NCI-H69 (cell line): ENCODE data around the gene RGL2.
"Not testable (repeated sequence)": the region's sequence is repeated elsewhere in the genome, so short reads cannot be mapped to it uniquely, and the experiment has no call there.

Source experiments
- DNase-seq: peaks from one replicate; lab custom pipeline; 2025; lab: John Stamatoyannopoulos, UW

The RGL2 gene, protein sequence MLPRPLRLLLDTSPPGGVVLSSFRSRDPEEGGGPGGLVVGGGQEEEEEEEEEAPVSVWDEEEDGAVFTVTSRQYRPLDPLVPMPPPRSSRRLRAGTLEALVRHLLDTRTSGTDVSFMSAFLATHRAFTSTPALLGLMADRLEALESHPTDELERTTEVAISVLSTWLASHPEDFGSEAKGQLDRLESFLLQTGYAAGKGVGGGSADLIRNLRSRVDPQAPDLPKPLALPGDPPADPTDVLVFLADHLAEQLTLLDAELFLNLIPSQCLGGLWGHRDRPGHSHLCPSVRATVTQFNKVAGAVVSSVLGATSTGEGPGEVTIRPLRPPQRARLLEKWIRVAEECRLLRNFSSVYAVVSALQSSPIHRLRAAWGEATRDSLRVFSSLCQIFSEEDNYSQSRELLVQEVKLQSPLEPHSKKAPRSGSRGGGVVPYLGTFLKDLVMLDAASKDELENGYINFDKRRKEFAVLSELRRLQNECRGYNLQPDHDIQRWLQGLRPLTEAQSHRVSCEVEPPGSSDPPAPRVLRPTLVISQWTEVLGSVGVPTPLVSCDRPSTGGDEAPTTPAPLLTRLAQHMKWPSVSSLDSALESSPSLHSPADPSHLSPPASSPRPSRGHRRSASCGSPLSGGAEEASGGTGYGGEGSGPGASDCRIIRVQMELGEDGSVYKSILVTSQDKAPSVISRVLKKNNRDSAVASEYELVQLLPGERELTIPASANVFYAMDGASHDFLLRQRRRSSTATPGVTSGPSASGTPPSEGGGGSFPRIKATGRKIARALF

GRCh38 chr6:33298773-33299236 lies at the start of gene RGL2:
Gene RGL2 (minus strand): TSS chr6:33298942. CDS start chr6:33298610, 332 bp downstream.
- DNase-seq: peak; percentile 90

DNA sequence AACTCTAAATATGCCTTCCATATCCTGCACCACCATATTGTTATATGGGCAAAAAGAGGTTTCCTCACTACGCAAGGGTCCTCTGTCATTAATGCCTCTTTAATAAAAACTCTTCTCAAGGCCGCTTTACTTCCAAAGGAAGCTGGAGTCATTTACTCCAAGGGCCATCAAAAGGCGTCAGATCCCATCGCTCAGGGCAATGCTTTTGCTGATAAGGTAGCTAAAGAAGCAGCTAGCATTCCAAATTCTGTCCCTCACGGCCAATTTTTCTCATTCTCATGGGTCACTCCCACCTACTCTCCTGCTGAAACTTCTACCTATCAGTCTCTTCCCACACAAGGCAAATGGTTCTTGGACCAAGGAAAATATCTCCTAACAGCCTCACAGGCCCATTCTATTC lies 49.1 kb upstream of the RGL2 start:
- DNase-seq: no peak

- DNase-seq: not testable (repeated sequence)
Measured at GRCh38 chr6:33346972-33347371, 48.2 kb upstream of the RGL2 start.

GRCh38 chr6:33344701-33345697 lies 46.3 kb upstream of the RGL2 start:
- DNase-seq: peak; percentile 86

DNA sequence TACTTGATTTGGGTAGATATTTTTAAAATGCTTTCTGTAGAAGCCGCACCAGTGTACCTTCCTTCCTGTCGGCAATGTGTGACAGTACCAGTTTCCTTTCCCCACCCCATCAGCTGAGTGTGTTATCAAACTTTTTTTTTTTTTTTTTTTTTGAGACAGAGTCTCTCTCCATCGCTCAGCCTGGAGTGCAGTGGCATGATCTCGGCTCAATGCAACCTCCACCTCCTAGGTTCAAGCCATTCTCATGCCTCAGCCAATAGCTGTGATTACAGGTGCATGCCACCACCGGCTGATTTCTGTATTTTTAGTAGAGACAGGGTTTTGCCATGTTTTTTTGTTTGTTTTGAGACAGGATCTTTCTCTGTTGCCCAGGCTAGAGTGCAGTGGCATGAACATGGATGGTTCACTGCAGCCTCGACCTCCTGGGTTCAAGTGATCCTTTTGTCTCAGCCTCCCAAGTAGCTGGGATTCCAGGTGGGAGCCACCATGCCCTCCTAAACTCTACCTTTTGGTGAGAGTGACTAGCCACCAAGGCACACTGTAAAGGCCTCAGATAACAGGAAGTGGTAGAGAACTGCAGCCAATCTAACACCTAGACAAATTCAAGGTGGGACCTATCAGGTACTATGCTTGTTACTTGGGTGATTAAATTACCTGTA lies 45.3 kb upstream of the RGL2 start:
- DNase-seq: no peak

GRCh38 chr6:33343606-33343952 lies 44.8 kb upstream of the RGL2 start:
- DNase-seq: not testable (repeated sequence)

DNA sequence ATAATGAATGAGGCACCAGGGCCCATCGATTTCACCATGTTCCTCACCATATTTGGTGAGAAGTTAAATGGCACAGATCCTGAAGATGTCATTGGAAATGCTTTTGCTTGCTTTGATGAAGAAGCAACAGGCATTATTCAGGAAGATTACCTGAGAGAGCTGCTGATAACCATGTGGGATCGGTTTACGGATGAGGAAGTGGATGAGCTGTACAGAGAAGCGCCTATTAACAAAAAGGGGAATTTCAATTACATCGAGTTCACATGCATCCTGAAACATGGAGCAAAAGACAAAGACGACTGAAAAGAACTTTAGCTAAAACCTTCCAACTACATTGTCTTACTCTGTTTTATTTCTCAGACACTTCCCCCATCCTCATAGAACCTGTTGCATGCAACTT lies 40.5 kb upstream of the RGL2 start:
- no peak for DNase-seq

GRCh38 chr6:33336495-33336894 lies 37.8 kb upstream of the RGL2 start:
- no peak for DNase-seq

DNA sequence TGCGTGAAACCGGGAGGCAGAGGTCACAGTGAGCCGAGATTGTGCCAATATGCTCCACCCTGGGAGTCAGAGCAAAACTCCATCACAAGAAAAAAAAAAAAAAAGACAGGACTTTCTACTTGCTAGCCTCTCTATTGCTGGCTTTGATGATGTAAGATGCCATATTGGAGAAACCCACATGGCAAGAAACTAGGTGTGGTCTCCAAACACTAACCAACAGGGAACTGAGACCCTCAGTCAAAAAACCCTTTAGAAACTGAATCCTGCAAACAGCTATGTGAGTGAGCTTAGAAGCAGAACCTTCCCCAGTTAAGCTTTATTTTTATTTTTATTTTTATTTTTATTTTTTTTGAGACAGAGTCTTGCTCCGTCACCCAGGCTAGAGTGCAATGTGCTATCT lies 37.2 kb upstream of the RGL2 start:
- DNase-seq: no peak

GRCh38 chr6:33333666-33334065 lies 34.9 kb upstream of the RGL2 start:
- no peak for DNase-seq

GRCh38 chr6:33330736-33331135 lies 32.0 kb upstream of the RGL2 start:
- no peak for DNase-seq

DNA sequence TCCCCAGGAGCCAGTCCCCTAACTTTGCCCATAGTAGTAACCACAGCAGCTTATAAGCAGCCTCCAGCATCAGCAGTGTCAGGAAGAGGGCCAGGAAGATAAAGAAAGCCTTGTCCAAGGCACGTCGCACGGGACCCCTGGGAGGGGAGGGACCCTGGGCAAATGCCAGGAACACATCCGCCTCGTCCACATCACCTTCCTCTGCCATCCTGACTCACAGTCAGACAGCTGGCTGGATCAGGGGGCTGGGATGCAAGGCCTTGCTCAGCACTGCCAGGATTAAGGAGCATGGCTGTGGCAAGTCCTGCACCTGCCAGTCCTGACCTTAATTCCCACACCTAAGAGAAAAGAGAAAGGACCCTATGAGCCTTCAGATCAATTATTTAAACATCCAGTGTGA lies 30.3 kb upstream of the RGL2 start:
- no peak for DNase-seq

- no peak for DNase-seq
Measured at GRCh38 chr6:33324125-33324524, 25.4 kb upstream of the RGL2 start.

DNA sequence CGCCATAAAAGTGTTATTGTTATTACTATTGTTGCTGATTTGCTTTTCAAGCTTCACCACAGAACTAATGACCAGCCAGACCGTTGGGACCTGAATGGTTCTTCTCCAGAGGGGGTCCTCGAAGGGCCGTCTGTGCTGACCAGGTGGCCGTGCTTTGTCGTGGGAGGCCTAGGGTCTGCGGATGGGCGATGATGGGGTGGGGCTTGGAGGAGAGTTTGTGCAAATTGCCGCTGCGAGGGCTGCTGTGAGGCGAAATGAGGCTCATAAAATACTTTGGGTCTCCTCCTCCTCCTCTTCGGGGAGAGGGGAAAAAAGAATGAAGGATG lies 24.8 kb upstream of the RGL2 start:
- peak; percentile 90 for DNase-seq

- DNase-seq: no peak
Measured at GRCh38 chr6:33321227-33321626, 22.5 kb upstream of the RGL2 start.

DNA sequence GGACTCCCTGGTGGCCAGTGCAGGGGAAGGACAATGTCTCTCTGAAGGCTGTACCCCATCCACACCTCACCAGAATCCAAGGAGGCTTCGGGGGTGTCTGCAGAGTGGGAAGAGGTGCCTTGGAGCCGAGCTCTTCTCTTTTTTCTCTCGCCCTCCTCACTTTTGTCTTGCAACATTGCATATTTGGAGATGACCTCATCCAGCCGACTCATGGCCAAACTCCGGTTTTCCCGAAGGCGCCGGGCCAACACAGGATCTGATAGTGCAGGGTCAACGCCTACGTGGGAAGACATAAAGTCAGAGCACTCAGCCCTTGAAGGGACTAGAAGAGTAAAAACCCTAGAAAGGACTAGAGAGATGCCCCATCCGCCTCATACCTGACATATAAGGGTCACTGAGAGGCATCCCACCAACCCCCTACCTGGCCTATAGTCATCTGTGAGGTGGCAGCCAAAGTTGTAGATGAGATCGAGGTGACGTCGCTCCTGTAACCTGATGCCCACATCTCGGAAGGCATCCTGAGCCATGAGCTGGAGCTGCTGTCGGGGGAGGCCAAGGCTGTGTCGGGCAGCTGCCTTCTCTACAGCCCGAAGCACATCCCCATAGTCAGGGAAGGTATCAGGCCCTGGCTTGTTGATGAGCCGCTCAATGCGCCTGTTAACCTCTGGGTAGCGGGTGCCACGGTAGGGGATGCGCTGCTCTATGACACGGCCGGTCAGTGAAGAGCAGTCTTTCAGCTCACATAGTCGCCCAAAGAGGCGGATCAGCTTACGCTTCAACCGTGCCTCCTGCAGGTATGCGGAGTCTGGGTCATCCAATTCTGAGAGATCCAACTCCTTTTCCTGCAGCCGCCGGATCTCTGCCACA lies 21.8 kb upstream of the RGL2 start:
- DNase-seq: no peak

- DNase-seq: no peak
Measured at GRCh38 chr6:33319939-33320314, 21.2 kb upstream of the RGL2 start.

- no peak for DNase-seq
Measured at GRCh38 chr6:33318426-33319073, 19.8 kb upstream of the RGL2 start.

- DNase-seq: peak; percentile 99
Measured at GRCh38 chr6:33317669-33318425, 19.1 kb upstream of the RGL2 start, which contains the start of gene ZBTB22. Gene ZBTB22 (minus strand): TSS chr6:33317744. CDS start chr6:33316916, 828 bp downstream.

- no peak for DNase-seq
Measured at GRCh38 chr6:33317419-33317668, 18.6 kb upstream of the RGL2 start.
